ENCODE results near the gene PRX.
"Not testable (repeated sequence)": the region's sequence is repeated elsewhere in the genome, so short reads cannot be mapped to it uniquely, and the experiment has no call there.

Gene PRX

DNA sequence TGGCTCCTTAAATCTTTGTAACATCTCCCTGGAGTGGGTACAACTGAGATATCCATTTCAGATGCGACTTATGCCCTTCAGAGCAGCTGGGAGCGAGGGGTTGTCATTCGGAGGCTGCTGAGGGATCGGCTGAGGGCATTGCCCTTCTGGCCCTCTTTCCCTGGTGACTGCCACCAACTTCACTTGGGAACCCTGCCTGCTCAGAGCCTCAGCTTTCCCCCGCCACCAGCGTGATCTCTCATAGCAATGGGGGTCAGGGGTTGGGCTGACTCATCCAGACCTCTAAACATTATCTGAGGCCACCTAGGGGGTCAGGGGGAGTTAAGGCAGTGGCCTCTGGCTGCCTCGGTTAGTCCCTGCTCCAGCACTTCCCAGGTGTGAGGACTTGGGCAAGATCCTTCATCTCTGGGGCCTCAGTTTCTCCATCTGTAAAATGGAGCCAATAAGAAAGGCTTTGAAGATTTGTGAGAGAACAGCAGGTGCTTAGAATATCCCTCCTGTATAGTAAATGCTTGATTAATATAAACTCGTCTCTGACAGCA, 1.1 kb downstream of the PRX start:
- no peak for DNase-seq (ENCODE audit: low read depth, low spot score)
- POLR2A ChIA-PET: no interaction called here
- TF ChIP-seq, protein P1, sequence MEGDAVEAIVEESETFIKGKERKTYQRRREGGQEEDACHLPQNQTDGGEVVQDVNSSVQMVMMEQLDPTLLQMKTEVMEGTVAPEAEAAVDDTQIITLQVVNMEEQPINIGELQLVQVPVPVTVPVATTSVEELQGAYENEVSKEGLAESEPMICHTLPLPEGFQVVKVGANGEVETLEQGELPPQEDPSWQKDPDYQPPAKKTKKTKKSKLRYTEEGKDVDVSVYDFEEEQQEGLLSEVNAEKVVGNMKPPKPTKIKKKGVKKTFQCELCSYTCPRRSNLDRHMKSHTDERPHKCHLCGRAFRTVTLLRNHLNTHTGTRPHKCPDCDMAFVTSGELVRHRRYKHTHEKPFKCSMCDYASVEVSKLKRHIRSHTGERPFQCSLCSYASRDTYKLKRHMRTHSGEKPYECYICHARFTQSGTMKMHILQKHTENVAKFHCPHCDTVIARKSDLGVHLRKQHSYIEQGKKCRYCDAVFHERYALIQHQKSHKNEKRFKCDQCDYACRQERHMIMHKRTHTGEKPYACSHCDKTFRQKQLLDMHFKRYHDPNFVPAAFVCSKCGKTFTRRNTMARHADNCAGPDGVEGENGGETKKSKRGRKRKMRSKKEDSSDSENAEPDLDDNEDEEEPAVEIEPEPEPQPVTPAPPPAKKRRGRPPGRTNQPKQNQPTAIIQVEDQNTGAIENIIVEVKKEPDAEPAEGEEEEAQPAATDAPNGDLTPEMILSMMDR (IDR thresholded peaks at IDR 0.05; ENCODE audit: insufficient read depth, low read length, missing control alignments): no peak
- H3K4me3 ChIP-seq (ENCODE audit: low read depth, low read length): no peak overlapping the region
- CTCF ChIA-PET: interaction anchor here (1.1 to 7.3 kb wide), 3 partner anchors 8 to 42 kb away, joined by 3 to 62 read pairs (median 14); no protein-coding TSS in a partner anchor

DNA sequence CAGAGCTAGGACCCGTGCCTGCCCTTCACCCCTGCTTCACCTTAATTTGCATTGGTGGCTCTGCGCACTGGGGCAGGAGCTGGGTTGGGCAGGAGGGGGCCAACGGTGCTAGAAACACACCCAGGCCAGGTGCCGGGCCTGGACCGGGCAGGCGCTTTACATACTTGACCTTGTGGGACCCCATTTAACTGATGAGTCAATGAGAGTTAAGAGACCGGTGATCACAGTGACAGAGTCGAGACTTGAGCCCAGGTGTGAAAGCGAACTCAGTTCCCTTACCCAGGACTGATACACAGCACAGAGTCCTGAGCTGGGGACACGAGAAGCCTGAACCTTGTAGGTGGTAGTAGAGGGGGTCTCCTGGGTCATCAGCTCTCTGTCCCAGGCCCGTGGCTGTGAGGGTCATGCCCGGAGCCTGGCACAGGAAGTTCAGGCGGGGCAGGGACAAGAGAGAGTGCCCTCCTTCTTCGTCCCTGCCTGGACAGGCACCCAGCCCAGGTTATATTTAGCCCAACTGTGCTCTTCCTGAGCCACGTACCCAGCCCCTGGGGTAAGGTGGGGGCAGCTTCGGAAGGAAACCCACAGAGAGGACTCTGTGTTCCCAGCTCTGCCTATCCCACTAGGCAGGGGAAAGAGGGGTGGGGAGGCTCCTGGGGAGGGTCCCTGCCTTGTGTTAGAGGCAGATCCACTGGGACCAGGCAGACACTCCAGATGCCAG, 1.9 kb downstream of the PRX start:
- no peak overlapping the region for H3K4me3 ChIP-seq (ENCODE audit: low read depth, low read length)
- DNase-seq (ENCODE audit: low read depth, low spot score): no peak
- CTCF ChIA-PET: interaction anchor here (0.9 to 7.3 kb wide), 3 partner anchors 9 to 43 kb away, joined by 3 to 62 read pairs (median 4); no protein-coding TSS in a partner anchor
- POLR2A ChIA-PET: interaction anchor here (0.8 kb wide), 1 partner anchor 9 kb away, joined by 4 read pairs; no protein-coding TSS in a partner anchor
- TF ChIP-seq, protein P1 (IDR thresholded peaks at IDR 0.05; ENCODE audit: insufficient read depth, low read length, missing control alignments): no peak

DNA sequence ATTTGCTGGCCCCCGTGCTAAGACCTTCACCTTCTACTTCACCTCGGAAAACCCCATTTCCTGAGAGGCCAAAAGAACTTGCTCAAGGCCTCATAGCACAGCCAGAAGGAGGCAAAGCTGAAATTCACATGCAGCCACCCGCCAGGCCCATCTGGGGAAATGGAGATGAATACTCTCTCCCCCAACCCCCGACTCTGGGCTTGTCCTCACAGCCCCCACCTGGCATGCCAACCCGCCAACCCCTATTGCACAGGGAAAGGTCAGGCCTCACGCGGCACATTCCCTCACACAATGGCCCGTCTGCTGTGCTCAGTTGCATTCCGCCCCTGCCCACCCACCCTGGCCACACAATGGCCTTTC, 3.2 kb downstream of the PRX start:
- ChIA-PET CTCF (interaction anchor here (1.0 to 7.3 kb wide), 2 partner anchors 10 to 106 kb away, joined by 3 to 62 read pairs; no protein-coding TSS in a partner anchor), POLR2A (no interaction called here)
- no peak for DNase-seq (ENCODE audit: low read depth, low spot score)
- no peak overlapping the region for H3K4me3 ChIP-seq (ENCODE audit: low read depth, low read length)
- TF ChIP-seq, protein P1 (IDR thresholded peaks at IDR 0.05; ENCODE audit: insufficient read depth, low read length, missing control alignments): no peak

DNA sequence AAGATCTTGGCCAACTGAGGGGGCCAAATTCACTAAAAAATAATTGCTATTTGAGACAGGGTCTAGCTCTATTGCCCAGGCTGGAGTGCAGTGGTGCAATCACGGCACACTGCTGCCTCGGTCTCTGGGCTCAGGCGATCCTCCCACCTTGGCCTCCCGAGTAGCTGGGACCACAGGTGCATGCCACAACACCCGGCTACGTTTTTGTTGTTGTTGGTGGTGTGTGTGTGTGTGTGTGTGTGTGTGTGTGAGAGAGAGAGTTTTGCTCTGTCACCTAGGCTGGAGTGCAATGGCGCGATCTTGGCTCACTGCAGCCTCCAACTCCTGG, 4.6 kb downstream of the PRX start:
- H3K4me3 ChIP-seq (ENCODE audit: low read depth, low read length); DNase-seq (ENCODE audit: low read depth, low spot score): not testable (repeated sequence)
- POLR2A ChIA-PET: interaction anchor here (0.6 to 1.2 kb wide), 2 partner anchors 9 to 728 kb away, joined by 3 read pairs; no protein-coding TSS in a partner anchor
- CTCF ChIA-PET: interaction anchor here (7.3 kb wide), 1 partner anchor 12 kb away, joined by 62 read pairs; no protein-coding TSS in a partner anchor

DNA sequence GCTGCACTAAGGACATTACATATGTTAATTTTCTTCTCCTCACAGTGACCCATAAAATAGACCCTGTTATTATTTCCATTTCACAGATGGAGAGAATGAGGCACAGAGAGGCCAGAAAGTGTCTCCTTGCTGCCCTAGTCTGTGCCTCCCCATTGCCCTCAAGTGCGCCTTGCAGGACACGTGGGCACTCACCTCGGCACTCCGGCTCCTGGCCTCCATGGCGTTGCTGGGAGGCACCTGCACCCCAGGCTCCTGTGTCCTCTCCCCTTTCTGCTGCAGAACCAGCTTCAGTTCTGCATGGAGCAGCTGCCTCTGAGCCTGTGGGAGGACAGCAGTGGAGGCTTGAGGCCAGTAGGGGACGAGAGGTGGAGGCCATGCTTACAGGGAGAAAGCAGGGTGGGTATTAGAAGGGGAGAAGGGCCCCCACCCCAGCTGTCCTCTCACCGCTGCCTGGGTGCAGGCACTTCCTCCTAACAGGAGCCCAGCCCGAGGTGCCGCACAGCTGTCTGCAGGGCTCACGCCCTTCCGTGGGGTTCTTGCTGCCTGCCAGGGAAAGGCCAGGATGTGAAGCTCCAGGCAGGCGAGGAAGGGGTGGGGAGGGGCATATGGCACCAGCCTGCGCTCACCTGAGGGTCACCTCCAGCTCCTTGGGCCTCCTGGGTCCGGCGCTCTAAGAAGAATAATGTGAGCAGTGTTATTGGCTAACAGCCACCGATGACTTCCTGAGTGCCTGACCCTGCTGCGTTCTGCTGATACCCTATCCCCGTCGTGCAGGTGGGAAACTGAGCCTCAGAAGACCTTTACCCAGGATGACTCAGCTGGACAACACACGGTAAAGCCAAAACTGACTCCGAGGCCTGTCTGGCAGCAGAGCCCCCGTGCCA, 5.2 kb downstream of the PRX start:
- no peak overlapping the region for H3K4me3 ChIP-seq (ENCODE audit: low read depth, low read length)
- DNase-seq (ENCODE audit: low read depth, low spot score): no peak
- ChIA-PET POLR2A (interaction anchor here (1.2 kb wide), 1 partner anchor 10 kb away, joined by 3 read pairs; no protein-coding TSS in a partner anchor), CTCF (interaction anchor here (7.3 kb wide), 1 partner anchor 12 kb away, joined by 62 read pairs; no protein-coding TSS in a partner anchor)
- TF ChIP-seq, protein P1 (IDR thresholded peaks at IDR 0.05; ENCODE audit: insufficient read depth, low read length, missing control alignments): no peak

DNA sequence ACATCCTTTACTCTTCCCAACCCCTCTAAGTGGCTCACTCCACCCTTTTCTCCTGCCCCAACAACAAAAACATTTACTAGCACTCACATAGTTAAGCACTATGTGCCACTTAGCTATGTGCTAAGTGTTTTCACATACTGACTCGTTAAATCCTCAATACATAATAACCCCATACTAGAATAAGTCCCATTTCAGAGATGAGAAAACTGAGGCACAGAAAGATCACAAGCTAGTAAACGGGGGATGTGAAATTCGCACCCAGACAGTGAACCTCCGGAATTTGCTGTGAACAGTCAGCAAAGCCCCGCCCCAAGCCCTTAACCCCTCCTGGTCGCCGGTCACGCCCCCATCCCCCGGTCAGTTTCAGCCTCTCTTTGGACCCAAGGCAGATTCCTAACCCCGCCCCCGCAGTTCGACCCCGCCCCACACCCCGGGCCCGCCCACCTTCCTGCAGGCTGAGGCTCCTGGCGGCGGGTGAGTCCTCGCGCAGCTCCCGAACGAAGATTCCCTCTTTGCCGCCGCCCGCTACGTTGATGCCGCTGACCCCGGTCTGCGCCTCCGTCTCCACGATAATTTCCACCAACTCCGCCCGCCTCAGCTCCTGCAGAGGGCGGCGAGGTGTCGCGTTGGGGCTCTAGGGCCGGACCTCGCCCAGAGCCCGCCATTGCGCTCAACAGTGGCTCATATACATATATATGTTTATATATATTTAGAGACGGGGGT, 9.8 kb downstream of the PRX start:
- CTCF ChIA-PET: interaction anchor here (0.6 to 2.7 kb wide), 8 partner anchors 9 to 98 kb away, joined by 3 to 17 read pairs (median 4); partner anchors contain the start of genes BLVRB and PRX

More for the DNA sequence above, 9.8 kb downstream of the PRX start:
- TF ChIP-seq, protein P1 (IDR thresholded peaks at IDR 0.05; ENCODE audit: insufficient read depth, low read length, missing control alignments): no peak
- H3K4me3 ChIP-seq (ENCODE audit: low read depth, low read length): peak overlapping the region; percentile 61
- POLR2A ChIA-PET: interaction anchor here (1.0 to 2.4 kb wide), 5 partner anchors 10 to 60 kb away, joined by 3 to 10 read pairs (median 5); partner anchors contain the start of genes PRX and SERTAD1
- DNase-seq (ENCODE audit: low read depth, low spot score): peak; percentile 28
